Jurkat, Clone E6-1 (cell line): ENCODE measurements around the gene ACSF3.

Experiments used
- DNase-seq: peaks from one replicate; pipeline ENCODE4 v3.0.0-alpha.2; 2011; ENCODE audit warnings: low read depth, low spot score
- H3K4me3 ChIP-seq: 2 replicates; pipeline ENCODE4 v1.5.1; 2011; ENCODE audit warnings: mild to moderate bottlenecking, low read length, control low read depth, moderate library complexity

ACSF3 gene

DNA sequence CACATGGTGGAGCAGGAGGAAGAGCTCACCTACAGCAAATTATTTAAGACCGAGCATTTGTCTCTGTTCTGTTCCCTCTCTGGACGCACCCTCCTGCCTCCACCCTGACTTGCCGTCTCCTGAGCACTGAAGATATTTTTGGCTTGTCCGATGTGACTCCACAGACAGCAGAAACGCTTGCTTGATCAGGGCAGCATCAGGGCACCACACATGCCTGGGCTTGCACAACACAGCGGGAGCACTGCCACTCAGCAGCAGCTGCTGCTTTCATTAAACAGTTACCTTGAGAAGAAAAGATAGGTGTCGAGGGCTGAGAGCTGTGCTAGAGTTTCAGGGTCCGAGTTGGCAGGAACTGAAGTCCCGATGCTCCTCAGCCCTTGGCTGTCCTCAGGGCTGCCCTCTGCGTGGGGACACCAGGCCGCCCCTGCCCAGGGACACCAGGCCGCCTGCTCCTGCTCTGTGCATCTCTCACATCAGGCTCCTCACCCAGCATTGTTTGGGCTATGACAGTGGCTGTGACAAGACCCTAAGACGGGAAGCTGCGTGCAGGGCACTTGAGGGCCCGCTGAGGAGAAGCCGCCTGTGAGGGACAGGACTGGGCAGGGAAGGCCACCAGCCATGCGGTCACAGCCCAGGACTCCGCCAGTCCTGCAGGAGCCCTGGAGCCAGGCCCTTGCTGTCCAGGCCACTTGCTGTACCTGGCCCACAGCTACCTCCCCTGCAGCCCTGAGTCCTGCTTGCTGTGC, 56.6 kb downstream of the ACSF3 start:
- no peak for DNase-seq
- H3K4me3 ChIP-seq: no peak overlapping the region

DNA sequence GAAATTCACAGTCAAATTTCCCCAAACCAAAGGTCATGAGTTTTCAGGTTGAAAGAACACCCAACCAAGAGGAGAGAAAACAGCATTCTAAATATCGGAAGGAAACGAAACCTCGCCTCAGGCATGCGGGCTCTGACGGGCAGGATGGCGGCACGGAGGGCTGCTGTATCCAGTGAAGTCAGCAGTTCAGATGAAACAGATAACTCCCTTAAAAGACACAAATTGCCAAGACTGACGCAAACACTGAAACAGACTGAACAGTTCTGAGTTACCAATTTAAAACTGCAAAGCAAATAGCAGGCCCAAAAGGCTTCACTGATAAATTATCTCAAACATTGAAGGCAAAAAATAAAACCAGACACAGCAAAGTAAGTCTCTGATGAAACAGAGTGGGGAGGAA, 57.3 kb downstream of the ACSF3 start:
- no peak overlapping the region for H3K4me3 ChIP-seq
- DNase-seq: no peak

DNA sequence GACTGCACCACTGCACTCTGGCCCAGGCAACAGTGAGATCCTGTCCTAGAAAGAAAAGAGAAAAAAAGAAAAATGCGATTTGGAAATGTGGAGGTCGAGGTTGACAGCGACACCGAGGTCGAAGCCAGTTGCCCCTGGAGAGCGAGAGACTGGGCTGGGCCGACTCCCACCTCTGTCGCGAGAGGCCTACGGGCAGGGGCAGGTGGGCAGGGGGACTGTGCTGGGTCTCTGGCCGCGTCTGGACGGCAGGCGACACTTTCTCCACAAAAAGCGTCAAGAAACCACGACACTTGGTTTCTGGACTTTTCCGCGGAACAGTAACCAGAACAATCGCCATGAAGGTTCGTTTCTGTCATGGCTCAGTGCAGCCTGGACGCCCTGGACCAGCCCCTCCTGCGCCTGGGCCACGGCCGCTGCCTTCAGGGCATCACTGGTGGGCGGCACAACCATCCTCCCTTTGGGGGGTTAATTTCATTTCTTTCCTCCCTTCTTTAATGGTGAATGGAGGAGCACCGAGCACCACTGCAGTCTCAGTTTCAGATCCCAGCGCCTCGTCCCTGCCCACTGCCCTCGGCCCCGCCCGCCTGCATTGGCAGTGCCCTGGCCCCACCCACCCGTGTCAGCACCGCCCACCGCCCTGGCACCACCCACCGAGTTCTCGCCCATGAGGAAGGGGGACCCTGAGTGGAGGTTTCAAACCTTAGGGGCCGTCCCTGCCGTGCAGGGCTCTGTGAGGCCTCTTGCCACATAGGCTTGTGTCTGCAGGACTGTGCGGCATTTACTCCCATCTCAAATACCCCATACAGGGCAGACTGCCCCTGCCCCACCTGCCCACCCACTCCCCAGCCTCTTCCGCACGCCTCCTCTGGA, 59.4 kb downstream of the ACSF3 start:
- peak; percentile 58 for DNase-seq
- no peak overlapping the region for H3K4me3 ChIP-seq

DNA sequence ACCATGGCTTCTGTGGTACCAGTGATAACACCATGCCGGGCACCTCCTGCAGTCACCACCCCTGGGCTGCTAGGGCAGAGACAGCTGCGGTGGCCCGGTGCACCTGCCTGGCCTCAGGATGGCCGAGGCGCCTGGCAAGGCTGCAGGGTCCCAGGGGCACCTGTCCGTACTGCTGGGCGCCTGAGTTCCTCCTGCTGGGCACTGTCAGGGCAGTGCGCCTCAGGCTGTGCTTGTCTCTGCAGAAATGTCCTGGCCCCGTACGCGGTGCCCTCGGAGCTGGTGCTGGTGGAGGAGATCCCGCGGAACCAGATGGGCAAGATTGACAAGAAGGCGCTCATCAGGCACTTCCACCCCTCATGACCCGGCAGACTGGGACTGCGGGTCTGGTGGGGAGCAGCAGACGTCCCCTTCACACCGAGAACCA, 60.2 kb downstream of the ACSF3 start:
- DNase-seq: no peak
- no peak overlapping the region for H3K4me3 ChIP-seq

DNA sequence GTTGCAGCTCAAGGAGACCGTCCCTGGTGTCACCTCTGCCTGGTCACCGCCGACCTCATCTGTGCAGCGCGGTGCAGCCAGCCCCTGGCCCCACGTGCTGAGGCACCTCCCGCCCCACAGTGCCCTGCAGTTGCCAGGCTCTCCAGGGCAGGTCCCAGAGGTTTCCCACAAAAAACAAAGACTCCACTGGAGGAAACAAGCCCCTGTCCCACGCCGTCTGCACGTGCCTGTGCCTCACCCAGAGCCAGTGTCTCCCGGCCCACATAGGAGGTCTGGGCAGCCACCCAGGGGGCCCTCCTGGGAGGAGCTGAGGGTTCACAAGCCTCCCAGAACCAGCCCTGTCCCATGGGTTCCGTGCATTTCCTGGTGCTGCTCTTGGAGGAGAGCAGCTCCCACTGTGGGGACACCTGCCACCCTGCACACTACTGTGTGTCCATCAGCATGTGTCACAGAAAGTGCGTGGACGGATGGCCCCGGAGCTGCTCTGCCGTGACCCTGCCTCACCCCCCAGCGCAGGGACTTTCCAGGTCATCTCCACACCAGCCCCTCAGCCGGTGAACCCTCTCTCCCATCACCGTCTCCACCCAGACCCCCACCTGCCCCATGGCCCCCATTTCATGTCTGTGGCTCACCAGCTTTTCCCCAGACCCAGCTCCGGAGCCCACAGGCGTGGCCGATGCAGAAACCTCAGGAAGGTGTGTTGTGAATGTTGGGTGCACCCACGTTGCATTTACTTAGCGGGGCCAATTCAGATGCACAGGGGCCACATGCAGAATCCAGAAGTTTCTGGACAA, 60.9 kb downstream of the ACSF3 start:
- H3K4me3 ChIP-seq: no peak overlapping the region
- no peak for DNase-seq

DNA sequence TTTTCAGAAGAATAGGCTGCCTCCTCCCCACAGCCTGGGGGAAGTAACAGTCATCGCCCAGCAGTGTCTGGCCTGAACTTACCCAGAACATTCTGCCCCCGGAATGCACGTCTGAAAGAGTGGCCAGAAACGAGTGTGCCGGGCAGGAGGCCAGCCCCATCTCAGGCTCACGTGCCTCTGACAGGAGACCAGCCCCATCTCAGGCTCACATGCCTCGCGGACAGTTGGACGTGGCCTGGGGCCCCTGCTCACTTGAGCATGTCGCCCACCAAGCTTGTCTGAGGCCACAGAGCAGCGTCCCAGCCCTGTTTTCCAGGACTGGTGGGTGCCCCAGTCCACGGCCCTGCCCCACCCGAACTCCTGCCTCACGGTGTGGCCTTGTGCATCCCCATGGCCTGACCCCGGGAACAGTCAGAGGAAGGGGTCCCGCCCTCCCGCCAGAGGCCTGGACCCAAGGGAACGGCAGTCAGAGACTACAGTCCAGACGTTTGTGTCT, 61.6 kb downstream of the ACSF3 start:
- DNase-seq: no peak

DNA sequence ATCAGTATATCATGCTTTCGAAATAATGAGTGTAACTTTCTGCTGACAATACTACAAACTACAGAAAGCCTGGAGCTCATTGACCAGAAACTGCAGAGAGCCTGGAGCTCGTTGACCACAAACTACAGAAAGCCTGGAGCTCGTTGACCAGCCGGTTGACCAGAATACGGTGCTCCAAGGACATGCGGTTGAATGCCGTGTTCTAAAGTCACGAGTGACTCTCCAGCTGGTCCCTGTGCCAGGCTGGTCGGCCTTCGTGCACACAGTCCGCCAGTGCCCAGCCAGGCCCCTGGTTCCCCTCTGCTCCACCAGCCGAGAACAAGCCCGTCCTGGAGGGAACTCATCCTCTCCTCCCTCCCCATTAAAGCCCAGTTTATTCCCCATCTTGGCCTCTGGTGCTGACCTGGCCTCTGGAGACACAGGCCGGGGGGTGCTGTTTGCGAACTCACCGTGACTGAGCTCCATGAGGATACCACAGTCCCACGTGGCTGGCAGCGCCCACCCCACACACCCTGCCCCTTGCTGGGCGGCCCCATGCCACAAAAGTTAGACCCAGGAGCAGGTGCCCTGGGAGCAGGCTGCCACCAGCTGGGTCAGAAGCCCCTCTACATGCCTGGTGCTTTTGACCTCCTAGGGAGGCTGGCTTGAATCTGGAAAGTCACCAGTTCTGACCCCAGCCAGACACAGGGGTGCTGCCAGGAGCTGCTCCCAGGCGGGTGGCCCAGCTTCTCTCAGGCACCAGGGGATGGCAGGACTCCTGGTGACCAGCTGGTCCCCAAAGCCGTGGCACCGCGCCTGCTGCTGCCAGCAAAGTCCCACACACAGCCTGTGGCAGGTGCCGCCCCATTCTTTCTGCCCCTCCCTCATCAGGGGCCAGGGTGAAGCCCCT, 62.4 kb downstream of the ACSF3 start:
- H3K4me3 ChIP-seq: no peak overlapping the region

More for the DNA sequence above, 61.6 kb downstream of the ACSF3 start:
- no peak overlapping the region for H3K4me3 ChIP-seq

DNA sequence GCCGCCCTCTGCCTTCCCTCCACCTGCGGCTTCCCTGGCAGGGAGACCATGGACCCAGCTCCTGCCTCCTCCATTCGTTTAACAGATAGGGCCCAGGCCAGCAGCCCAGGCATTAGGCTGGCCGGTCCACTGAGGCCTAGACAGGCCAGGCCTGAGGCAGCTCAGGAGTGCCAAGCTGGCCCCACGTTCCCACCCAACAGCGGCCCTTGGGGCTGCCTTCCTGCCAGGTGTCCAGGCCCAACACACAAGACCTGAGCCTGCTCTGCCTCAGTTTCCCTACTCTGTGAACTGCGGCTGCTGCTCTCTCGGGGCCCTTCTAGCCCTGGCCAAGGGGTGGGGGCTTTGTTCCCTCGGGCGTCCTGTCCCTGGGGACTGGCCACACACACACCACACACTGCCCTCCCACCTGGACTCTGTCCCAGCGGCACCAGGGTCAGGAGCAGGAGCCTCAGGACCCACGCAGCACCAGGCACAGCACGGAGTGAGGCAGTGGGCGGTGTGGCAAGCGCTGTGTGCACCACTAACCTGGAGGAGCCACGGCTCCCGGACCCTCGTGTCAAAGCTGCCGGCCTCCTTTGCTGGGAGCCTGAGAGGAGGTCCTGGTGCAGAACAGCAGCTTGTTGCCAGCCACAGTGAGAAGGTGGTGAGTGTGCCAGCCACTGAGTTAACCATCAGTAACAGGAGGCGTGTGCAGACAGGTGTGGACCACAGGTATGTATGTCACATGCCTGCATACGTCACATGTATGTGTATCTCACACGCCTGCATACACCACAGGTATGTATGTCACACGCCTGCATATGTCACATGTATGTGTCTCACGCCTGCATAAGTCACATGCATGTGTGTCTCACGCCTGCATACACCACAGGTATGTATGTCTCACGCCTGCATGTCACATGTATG, 63.3 kb downstream of the ACSF3 start:
- no peak for DNase-seq
- H3K4me3 ChIP-seq: no peak overlapping the region

More for the DNA sequence above, 62.4 kb downstream of the ACSF3 start:
- no peak for DNase-seq

DNA sequence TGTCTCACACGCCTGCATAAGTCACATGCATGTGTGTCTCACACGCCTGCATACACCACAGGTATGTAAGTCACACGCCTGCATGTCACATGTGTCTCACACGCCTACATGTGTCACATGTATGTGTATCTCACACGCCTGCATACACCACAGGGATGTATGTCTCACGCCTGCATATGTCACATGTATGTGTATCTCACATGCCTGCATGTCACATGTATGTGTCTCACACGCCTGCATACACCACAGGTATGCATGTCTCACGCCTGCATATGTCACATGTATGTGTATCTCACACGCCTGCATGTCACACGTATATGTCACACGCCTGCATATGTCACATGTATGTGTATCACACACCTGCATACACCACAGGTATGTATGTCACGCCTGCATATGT, 64.1 kb downstream of the ACSF3 start:
- H3K4me3 ChIP-seq: no peak overlapping the region
- no peak for DNase-seq

DNA sequence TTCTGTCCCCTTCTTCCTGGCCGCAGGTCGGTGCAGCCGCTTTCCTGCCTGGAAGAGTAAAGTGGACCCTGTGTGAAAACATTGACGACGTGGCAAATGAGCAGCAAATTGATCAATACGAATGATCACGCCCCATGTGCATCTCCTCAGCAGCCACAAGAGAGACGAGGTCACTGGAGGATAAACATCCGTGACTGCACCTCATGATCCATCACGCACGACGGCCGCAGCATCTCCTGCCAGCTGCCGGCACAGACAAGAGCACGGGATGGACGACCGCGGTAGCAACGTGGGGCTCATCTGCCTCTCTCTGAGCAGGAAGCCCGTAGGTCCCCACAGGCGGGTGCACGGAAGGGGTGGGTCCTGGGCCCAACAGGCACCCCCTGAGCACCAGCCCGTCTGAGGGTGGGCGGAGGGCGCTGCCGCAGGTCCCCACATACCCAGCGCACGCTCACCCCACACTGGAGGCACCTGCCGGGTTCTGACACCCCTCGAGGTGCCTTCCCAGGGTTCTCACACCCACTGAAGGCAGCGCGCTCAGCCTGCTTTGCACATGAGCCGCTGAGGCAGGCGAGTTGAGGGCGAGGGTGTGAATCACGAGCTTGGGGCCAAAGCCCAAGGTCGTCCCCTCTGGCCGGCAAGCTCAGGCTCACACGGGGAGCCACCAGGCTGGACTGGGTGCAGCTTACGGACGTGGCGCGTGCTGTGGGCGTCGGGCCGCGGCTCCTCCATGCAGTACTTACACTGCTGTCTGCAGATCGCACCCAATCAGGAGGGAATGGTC, 65.6 kb downstream of the ACSF3 start:
- no peak for DNase-seq
- no peak overlapping the region for H3K4me3 ChIP-seq

DNA sequence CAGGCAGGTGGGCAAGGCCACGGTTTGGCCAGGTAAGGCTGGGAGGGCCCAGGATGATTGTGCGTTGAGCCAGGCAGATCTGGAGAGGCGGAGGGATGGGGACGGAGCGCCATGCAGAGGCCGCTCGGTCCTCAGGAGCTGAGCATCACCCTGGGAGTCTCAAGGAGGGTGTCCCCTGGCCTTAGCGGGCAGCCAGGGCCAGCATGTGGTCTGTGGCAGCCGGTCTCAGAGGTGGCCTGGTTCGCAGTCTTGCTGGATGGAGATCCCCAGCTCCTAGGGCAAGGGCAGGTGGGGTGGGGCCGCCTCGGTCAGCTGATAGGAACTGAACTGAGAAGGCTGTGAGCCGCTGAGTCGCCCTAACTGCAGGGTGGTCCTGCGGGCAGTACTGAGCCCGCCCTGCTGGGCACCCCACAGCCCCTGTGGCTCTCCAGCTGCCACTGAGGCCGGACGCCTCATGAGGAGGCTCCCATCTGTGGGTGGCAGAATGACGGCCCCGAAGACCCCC, 66.2 kb downstream of the ACSF3 start:
- H3K4me3 ChIP-seq: no peak overlapping the region
- no peak for DNase-seq

DNA sequence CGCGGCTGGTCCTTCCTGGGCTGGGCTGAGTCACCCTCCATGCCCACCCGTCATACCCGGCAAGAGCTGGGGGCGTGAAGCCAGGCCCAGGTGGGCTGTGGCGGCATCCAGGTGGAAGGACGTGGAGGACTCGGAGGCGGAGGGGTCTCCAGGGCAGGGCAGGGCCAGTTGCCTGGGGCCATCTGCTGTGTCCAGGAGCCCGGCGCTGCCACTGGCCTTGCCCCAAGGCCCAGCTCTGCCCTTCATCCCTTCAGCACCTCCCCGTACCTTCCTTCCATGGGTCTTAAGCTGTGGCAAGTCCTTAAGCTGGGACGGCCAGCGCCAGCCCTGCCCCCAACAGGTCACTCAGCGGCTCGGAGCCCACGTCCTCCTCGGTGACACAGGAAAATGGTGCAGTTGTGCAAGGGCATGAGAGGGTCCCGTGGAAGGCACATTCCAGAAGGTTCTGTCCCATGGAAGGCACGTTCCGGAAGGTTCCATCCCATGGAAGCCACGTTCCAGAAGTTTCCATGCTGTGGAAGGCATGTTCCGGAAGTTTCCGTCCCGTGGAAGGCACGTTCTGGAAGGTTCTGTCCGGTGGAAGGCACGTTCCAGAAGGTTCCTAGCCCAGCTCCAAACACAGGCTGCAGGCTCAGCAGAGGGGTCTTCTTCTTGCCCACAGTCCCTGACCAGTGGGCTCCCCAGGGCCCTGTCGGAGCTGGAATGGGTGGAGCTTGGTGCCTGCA, 67.5 kb downstream of the ACSF3 start:
- H3K4me3 ChIP-seq: no peak overlapping the region
- DNase-seq: no peak

DNA sequence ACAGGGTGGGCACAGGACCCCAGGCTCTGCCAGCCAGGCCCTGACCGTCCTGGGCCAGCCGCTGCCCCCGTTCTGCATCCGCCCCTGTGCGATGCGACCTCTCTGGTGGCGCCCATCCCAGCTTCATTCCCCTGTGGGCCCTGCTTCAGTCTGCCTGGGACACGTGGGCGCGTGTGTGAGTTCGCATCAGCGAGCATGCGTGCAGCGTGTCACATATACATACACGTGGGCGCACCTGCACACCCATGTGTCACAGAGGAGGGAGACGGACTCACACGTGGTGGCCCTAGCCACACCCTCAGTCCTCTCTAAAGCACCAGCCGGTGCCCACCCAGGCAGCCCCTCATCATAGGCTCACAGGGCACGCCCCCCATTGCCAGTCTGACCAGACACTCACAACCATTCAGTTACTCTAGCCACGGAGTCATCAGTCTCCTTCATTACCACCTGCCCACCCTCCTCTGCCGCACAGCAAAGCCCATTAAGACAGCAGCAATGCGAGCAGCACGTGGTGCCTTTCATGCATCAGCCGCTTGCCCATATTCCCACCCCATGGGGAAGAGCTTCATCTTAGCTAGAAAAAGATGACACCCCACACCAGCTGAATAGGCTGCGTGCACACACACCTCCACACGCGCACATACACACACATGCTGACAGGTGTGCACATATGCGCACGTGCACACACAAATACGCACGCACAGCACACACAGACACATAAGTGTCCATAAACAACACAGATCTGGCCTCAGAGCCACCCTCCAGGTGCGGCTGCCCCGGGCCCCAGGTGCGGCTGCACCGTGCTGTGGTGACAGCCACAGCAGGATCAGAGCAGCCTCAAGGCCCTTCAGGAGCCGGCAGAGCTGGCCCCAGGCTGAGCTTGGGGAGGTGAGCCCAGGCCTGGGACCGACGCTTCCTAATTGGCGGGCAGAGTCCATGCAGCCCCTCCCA, 68.4 kb downstream of the ACSF3 start:
- H3K4me3 ChIP-seq: no peak overlapping the region
- no peak for DNase-seq

DNA sequence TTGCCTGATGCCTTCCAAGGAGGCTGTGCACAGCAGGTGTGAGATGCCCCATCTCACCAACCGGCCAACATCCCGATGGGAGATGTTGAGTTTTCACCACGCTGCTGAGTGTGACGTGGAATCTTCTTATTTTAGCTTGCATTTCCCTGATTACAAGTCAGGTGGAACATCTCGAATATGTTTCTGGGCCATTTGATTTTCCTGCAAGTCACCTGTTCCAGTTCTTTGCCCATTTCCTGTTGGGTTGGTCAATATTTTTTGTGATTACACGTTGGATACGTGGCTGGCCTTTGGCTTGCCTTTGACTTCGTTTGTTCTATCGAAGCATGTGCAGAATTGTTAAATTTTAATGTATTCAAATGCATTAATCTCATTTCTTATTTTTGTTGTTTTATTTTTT, 69.6 kb downstream of the ACSF3 start:
- H3K4me3 ChIP-seq: no peak overlapping the region
- DNase-seq: no peak

DNA sequence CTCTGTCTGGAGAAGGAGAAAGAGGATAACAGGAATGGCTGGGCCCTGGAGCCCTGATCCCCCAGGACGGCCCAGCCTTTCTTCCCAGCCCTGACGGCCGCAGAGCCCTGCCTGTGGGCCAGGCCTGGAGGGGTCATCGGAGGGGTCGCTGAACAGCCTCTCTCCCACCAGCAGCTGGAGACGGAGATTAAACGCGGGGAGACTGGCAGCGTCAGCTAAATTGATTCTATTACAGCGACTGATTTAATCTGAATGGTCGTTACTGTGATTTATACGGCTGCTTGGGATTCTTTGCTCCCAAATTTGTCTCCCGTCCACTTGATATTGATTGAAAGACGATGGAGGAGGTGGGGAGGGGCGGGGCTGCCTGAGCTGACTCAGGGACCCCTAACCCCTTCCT, 70.8 kb downstream of the ACSF3 start:
- no peak for DNase-seq

More for the DNA sequence above, 70.8 kb downstream of the ACSF3 start:
- no peak overlapping the region for H3K4me3 ChIP-seq
